ENCODE results near the gene DPRX. TPM values are rescaled to one million over a fixed set of nuclear protein-coding genes. Genes with fewer than 3 reads are reported as not detected.

DPRX gene, protein sequence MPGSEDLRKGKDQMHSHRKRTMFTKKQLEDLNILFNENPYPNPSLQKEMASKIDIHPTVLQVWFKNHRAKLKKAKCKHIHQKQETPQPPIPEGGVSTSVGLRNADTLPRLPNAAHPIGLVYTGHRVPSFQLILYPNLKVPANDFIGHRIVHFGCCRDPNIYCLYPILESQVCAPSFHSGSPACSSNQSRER
- polyA plus RNA-seq (2013, experiment 1 of 2), result not detected
- polyA plus RNA-seq (2013, experiment 2 of 2), result not detected

- H3K27ac ChIP-seq (ENCODE audit: low read depth, low read length, severe bottlenecking), result no peak within 1 kb of the TSS
- no peak within 1 kb of the TSS for H3K4me3 ChIP-seq (ENCODE audit: extremely low read depth, insufficient read depth, low read length, poor library complexity, severe bottlenecking)
- no peaks in the 10 kb centered on the region for H3K36me3 ChIP-seq (ENCODE audit: control insufficient read depth, insufficient read depth, low read length)
- no peaks in the 10 kb centered on the region for H3K4me1 ChIP-seq (ENCODE audit: control insufficient read depth, insufficient read depth, low read length, poor library complexity, severe bottlenecking)
- 90 to 94% methylated on average over 10 to 15 of the region's 17 CpGs for WGBS, 2 experiments (ENCODE audit: insufficient coverage in 2 of 2)
- no peaks in the 10 kb centered on the region for H3K9me3 ChIP-seq (ENCODE audit: control insufficient read depth, low read length)
These were observed at the start of gene DPRX for GRCh38 chr19:53631949-53632407. Gene DPRX (plus strand): TSS chr19:53631999. CDS start chr19:53632107, 108 bp downstream.

DNA sequence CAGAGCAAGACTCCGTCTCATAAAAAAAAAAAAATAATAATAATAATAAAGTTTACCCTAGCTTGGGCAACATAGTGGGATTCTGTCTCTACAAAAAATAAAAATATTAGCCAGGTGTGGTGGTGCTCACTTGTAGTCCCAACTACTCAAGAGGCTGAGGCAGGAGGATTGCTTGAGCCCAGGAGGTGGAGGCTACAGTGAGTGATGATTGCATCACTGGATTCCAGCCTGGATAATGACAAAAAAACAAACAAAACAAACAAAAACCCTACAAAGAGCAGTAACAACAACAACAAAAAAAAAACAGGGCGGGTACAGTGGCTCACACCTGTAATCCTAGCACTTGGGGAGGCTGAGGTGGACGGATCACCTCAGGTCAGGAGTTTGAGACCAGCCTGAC is 48.6 kb upstream of the DPRX start:
- H3K27ac ChIP-seq (ENCODE audit: low read depth, low read length, severe bottlenecking), result no peak overlapping the region
- H3K4me1 ChIP-seq (ENCODE audit: control insufficient read depth, insufficient read depth, low read length, poor library complexity, severe bottlenecking), result no peaks in the 10 kb centered on the region
- peaks cover 21% of the 10 kb centered on the region for H3K36me3 ChIP-seq (ENCODE audit: control insufficient read depth, insufficient read depth, low read length)
- peaks cover 7% of the 10 kb centered on the region for H3K9me3 ChIP-seq (ENCODE audit: control insufficient read depth, low read length)
- no peak overlapping the region for H3K4me3 ChIP-seq (ENCODE audit: extremely low read depth, insufficient read depth, low read length, poor library complexity, severe bottlenecking)
- WGBS, 2 experiments (ENCODE audit: insufficient coverage in 2 of 2), result 76 to 100% methylated on average over 2 of the region's 3 CpGs

GRCh38 chr19:53586277-53586691 is 45.5 kb upstream of the DPRX start:
- H3K27ac ChIP-seq (ENCODE audit: low read depth, low read length, severe bottlenecking), result no peak overlapping the region
- 94% methylated on average over 2 to 4 of the region's 6 CpGs for WGBS, 2 experiments (ENCODE audit: insufficient coverage in 2 of 2)

DNA sequence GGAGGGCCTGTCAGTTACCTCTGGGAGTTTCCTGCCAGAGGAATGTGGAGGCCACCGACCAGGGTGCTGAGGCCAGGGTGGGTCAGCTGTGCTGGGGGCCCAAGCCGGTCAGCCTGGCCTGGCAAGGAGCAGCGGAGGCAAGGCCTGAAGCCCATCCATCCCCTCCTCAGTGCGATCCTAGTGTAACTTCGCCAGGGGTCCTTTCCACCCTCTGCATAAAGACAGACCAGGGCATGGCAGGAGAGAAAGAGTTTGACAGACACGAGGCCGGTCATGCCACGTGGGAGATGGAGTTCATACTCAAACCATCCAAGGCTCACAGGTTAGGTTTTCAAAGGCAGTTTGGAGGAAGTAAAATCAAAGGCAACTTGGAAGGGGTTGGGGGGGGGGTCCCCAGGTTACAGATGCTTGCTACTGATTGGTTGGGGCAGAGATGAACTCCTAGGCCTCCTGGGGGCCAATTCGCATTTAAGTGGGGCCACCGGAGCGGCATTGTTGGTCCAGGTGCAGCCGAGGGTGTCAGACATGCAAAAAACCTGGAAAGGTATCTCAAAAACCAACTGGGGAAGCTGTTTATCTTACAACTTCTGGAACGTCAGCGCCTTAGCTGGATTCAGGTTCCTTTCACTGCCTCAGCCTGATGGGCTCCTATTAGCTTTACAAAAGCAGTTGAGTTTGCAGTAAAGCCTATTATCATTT is 36.8 kb upstream of the DPRX start:
- WGBS, 2 experiments (ENCODE audit: insufficient coverage in 2 of 2), result 46 to 49% methylated on average over 6 to 10 of the region's 14 CpGs

More at GRCh38 chr19:53586277-53586691, 45.5 kb upstream of the DPRX start:
- Histone ChIP-seq H3K36me3 (ENCODE audit: control insufficient read depth, insufficient read depth, low read length) (no peaks in the 10 kb centered on the region), H3K4me3 (ENCODE audit: extremely low read depth, insufficient read depth, low read length, poor library complexity, severe bottlenecking) (no peak overlapping the region), H3K4me1 (ENCODE audit: control insufficient read depth, insufficient read depth, low read length, poor library complexity, severe bottlenecking) (no peaks in the 10 kb centered on the region), H3K9me3 (ENCODE audit: control insufficient read depth, low read length) (no peaks in the 10 kb centered on the region)

DNA sequence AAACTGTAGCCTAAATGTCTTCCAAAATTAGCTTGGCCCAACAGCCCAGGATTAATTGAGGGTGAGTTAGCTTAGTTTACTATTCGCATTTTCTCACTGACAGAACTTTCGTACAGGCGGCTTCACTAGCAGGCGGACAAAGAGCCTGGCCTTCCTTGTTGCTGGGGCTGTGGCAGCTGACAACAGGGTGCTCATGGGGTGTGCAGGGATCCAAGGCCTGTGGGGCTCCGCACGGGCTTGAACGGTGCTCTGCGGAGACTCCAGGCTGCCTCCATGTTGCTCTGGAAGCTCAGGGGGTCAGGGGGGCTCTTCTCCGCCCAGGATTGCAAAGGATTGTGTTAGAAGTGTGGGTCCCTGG is 36.3 kb upstream of the DPRX start:
- no peak overlapping the region for H3K4me3 ChIP-seq (ENCODE audit: extremely low read depth, insufficient read depth, low read length, poor library complexity, severe bottlenecking)
- H3K27ac ChIP-seq (ENCODE audit: low read depth, low read length, severe bottlenecking), result no peak overlapping the region
- 71 to 75% methylated on average over 9 of the region's 9 CpGs for WGBS, 2 experiments (ENCODE audit: insufficient coverage in 2 of 2)
- H3K36me3 ChIP-seq (ENCODE audit: control insufficient read depth, insufficient read depth, low read length), result no peaks in the 10 kb centered on the region
- H3K4me1 ChIP-seq (ENCODE audit: control insufficient read depth, insufficient read depth, low read length, poor library complexity, severe bottlenecking), result no peaks in the 10 kb centered on the region
- H3K9me3 ChIP-seq (ENCODE audit: control insufficient read depth, low read length), result no peaks in the 10 kb centered on the region

More for the DNA sequence above, 36.8 kb upstream of the DPRX start:
- H3K36me3 ChIP-seq (ENCODE audit: control insufficient read depth, insufficient read depth, low read length), result no peaks in the 10 kb centered on the region
- H3K27ac ChIP-seq (ENCODE audit: low read depth, low read length, severe bottlenecking), result no peak overlapping the region
- no peaks in the 10 kb centered on the region for H3K4me1 ChIP-seq (ENCODE audit: control insufficient read depth, insufficient read depth, low read length, poor library complexity, severe bottlenecking)
- no peaks in the 10 kb centered on the region for H3K9me3 ChIP-seq (ENCODE audit: control insufficient read depth, low read length)
- no peak overlapping the region for H3K4me3 ChIP-seq (ENCODE audit: extremely low read depth, insufficient read depth, low read length, poor library complexity, severe bottlenecking)

DNA sequence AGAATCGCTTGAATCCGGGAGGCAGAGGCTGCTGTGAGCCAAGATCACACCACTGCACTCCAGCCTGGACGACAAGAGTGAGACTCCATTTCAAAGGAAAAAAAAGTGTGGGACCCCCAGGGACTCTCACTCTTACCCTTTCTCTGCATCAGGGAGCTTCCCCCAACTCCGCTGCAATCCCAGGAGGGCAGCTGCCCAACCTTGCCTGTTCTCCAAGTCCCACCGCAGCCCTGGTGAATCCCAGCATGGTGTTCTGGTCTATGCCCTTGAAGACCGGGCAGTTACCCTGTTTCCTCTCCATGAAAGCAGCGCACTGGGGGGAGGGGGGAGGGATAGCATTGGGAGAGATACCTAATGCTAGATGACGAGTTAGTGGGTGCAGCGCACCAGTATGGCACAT is 35.7 kb upstream of the DPRX start:
- H3K4me3 ChIP-seq (ENCODE audit: extremely low read depth, insufficient read depth, low read length, poor library complexity, severe bottlenecking), result no peak overlapping the region
- H3K27ac ChIP-seq (ENCODE audit: low read depth, low read length, severe bottlenecking), result no peak overlapping the region
- WGBS, 2 experiments (ENCODE audit: insufficient coverage in 2 of 2), result 82 to 88% methylated on average over 4 to 5 of the region's 9 CpGs
- H3K9me3 ChIP-seq (ENCODE audit: control insufficient read depth, low read length), result no peaks in the 10 kb centered on the region
- H3K4me1 ChIP-seq (ENCODE audit: control insufficient read depth, insufficient read depth, low read length, poor library complexity, severe bottlenecking), result no peaks in the 10 kb centered on the region
- H3K36me3 ChIP-seq (ENCODE audit: control insufficient read depth, insufficient read depth, low read length), result no peaks in the 10 kb centered on the region

GRCh38 chr19:53597023-53597422 is 34.8 kb upstream of the DPRX start:
- Histone ChIP-seq H3K4me1 (ENCODE audit: control insufficient read depth, insufficient read depth, low read length, poor library complexity, severe bottlenecking) (no peaks in the 10 kb centered on the region), H3K9me3 (ENCODE audit: control insufficient read depth, low read length) (no peaks in the 10 kb centered on the region), H3K36me3 (ENCODE audit: control insufficient read depth, insufficient read depth, low read length) (no peaks in the 10 kb centered on the region), H3K27ac (ENCODE audit: low read depth, low read length, severe bottlenecking) (no peak overlapping the region), H3K4me3 (ENCODE audit: extremely low read depth, insufficient read depth, low read length, poor library complexity, severe bottlenecking) (no peak overlapping the region)
- WGBS, 2 experiments (ENCODE audit: insufficient coverage in 2 of 2), result 94 to 99% methylated on average over 6 to 8 of the region's 12 CpGs

GRCh38 chr19:53598361-53598760 is 33.4 kb upstream of the DPRX start:
- WGBS, 2 experiments (ENCODE audit: insufficient coverage in 2 of 2), result 93% methylated on average over 9 to 10 of the region's 10 CpGs
- Histone ChIP-seq H3K4me1 (ENCODE audit: control insufficient read depth, insufficient read depth, low read length, poor library complexity, severe bottlenecking) (no peaks in the 10 kb centered on the region), H3K36me3 (ENCODE audit: control insufficient read depth, insufficient read depth, low read length) (no peaks in the 10 kb centered on the region), H3K4me3 (ENCODE audit: extremely low read depth, insufficient read depth, low read length, poor library complexity, severe bottlenecking) (no peak overlapping the region), H3K27ac (ENCODE audit: low read depth, low read length, severe bottlenecking) (no peak overlapping the region), H3K9me3 (ENCODE audit: control insufficient read depth, low read length) (no peaks in the 10 kb centered on the region)

- H3K27ac ChIP-seq (ENCODE audit: low read depth, low read length, severe bottlenecking), result no peak overlapping the region
- no peak overlapping the region for H3K4me3 ChIP-seq (ENCODE audit: extremely low read depth, insufficient read depth, low read length, poor library complexity, severe bottlenecking)
- H3K9me3 ChIP-seq (ENCODE audit: control insufficient read depth, low read length), result no peaks in the 10 kb centered on the region
- no peaks in the 10 kb centered on the region for H3K36me3 ChIP-seq (ENCODE audit: control insufficient read depth, insufficient read depth, low read length)
- H3K4me1 ChIP-seq (ENCODE audit: control insufficient read depth, insufficient read depth, low read length, poor library complexity, severe bottlenecking), result no peaks in the 10 kb centered on the region
- 100% methylated on average over 1 of the region's 4 CpGs; no CpG with 5 or more reads in 1 of the 2 experiments for WGBS, 2 experiments (ENCODE audit: insufficient coverage in 2 of 2)
These were observed 31.6 kb upstream of the DPRX start for GRCh38 chr19:53600217-53600616.

- WGBS, 2 experiments (ENCODE audit: insufficient coverage in 2 of 2), result 89 to 91% methylated on average over 12 to 15 of the region's 15 CpGs
- H3K9me3 ChIP-seq (ENCODE audit: control insufficient read depth, low read length), result peaks cover 3% of the 10 kb centered on the region
- no peaks in the 10 kb centered on the region for H3K36me3 ChIP-seq (ENCODE audit: control insufficient read depth, insufficient read depth, low read length)
- H3K4me3 ChIP-seq (ENCODE audit: extremely low read depth, insufficient read depth, low read length, poor library complexity, severe bottlenecking), result no peak overlapping the region
- no peaks in the 10 kb centered on the region for H3K4me1 ChIP-seq (ENCODE audit: control insufficient read depth, insufficient read depth, low read length, poor library complexity, severe bottlenecking)
- no peak overlapping the region for H3K27ac ChIP-seq (ENCODE audit: low read depth, low read length, severe bottlenecking)
These were observed 25.8 kb upstream of the DPRX start for GRCh38 chr19:53606031-53606430.

GRCh38 chr19:53608381-53608780 is 23.4 kb upstream of the DPRX start:
- 91% methylated on average over 11 to 12 of the region's 12 CpGs for WGBS, 2 experiments (ENCODE audit: insufficient coverage in 2 of 2)
- H3K9me3 ChIP-seq (ENCODE audit: control insufficient read depth, low read length), result peaks cover 3% of the 10 kb centered on the region
- H3K4me3 ChIP-seq (ENCODE audit: extremely low read depth, insufficient read depth, low read length, poor library complexity, severe bottlenecking), result no peak overlapping the region
- H3K36me3 ChIP-seq (ENCODE audit: control insufficient read depth, insufficient read depth, low read length), result no peaks in the 10 kb centered on the region
- H3K4me1 ChIP-seq (ENCODE audit: control insufficient read depth, insufficient read depth, low read length, poor library complexity, severe bottlenecking), result peaks cover 5% of the 10 kb centered on the region
- H3K27ac ChIP-seq (ENCODE audit: low read depth, low read length, severe bottlenecking), result no peak overlapping the region

All from mesodermal cell (in vitro differentiated cells).